Fibroblast of the aortic adventitia (primary cell): ENCODE measurements around the gene IL31. TPM values are rescaled to one million over a fixed set of nuclear protein-coding genes. Genes with fewer than 3 reads are reported as not detected.

Experiments used
- DNase-seq: peaks from one replicate; pipeline ENCODE4 v3.0.0-alpha.2; 2010; ENCODE audit warnings: low read depth
- H3K4me3 ChIP-seq: 2 replicates; pipeline ENCODE4 v1.5.1; 2011; ENCODE audit warnings: low read depth, mild to moderate bottlenecking, control low read depth, low read length, moderate library complexity
- CTCF ChIP-seq: IDR thresholded peaks from 2 replicates; pipeline ENCODE4 v1.5.1; 2011; ENCODE audit warnings: mild to moderate bottlenecking, low read length, control low read depth, inconsistent platforms; ENCODE audit not compliant: insufficient read depth
- total RNA-seq: library from RNA; depleted of rRNA; stranded (reverse); fragments of >200 nt; gene quantifications from 2 replicates; pipeline ENCODE4 v1.2.3, GENCODE V29; 2012; ENCODE audit warnings: low replicate concordance

Gene IL31
- total RNA-seq, 1 donor = not detected

DNA sequence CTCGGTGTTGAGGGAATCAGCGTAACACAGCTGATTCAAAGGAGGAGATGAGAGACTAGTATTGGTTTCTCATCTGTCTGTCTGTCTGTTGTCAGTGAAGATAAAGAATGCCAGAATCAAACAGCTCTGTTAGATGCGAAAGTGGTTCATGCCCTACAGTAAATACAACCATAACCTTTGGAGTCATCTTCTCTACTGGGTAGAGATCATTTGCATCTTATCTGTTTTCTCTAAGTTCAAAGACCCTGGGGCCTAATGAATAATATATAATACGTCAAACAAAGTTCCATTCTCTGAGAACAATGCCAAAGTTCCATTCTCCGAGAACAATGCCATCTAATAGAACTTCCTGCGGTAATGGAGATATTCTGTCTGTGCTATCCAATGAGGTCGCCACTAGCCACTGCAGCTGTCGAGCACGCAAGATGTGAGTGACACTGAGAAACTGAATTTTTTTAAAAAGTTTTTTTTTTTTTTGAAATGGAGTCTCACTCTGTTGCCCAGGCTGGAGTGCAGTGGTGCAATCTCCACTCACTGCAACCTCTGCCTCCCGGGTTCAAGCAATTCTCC is 6.6 kb downstream of the IL31 start:
- TF ChIP-seq CTCF = no peak
- no peak overlapping the region for H3K4me3 ChIP-seq
- no peak for DNase-seq

- TF ChIP-seq CTCF = no peak
- no peak for DNase-seq
- no peak overlapping the region for H3K4me3 ChIP-seq
These were observed 7.3 kb downstream of the IL31 start for GRCh38 chr12:122166422-122167349.

GRCh38 chr12:122162976-122163375 is 11.0 kb downstream of the IL31 start:
- TF ChIP-seq CTCF = no peak
- no peak for DNase-seq

DNA sequence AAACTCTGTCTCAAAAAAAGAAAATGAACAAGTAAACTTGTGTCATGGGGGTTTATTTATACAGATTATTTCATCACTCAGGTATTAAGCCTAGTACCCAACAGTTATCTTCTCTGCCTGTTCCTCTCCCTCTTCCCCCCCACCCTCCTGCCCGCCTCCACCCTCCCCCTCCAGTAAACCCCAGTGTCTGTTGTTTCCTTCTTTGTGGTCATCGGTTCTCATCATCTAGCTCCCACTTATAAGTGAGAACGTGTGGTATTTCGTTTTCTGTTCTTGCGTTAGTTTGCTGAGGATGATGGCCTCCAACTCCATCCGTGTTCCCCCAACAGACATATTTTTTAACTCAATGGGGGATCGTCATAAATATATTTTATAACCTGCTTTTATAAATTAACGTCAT is 12.3 kb downstream of the IL31 start:
- H3K4me3 ChIP-seq = no peak overlapping the region
- DNase-seq = no peak
- TF ChIP-seq CTCF = no peak

More at GRCh38 chr12:122162976-122163375, 11.0 kb downstream of the IL31 start:
- H3K4me3 ChIP-seq = no peak overlapping the region

DNA sequence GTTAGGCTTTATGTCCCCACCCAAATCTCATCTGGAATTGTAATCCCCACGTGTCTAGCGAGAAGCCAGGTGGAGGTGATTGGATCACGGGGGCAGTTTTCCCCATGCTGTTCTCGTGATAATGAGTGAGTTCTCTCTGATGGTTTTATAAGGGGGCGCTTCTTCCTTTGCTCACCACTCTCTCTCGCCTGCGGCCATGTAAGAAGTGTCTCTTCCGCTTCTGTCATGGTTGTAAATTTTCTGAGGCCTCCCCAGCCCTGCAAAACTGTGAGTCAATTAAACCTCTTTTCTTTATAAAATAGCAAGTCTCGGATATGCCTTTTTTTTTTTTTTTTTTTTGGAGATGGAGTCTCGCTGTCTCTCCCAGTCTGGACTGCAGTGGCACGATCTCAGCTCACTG is 13.3 kb downstream of the IL31 start:
- no peak for TF ChIP-seq CTCF
- no peak overlapping the region for H3K4me3 ChIP-seq
- DNase-seq = no peak

DNA sequence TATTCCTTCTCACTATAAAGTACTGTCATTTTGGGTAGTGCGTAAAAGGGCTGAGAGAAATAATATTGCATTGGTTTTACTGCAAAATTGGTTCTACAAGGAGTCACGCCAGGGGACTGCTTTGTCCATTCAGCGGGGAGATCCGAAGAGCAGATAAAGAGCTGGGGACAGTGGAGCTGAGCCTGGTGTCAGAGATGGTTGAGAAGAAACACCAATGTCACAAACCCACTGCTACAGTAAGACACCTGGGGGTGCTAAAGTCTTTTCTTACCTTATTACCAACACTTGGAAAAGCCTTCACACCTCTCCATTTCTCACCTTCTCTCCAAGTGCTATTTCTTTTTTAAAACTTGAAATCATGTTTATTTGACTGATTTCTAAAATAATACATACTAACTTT is 14.1 kb downstream of the IL31 start:
- no peak for DNase-seq
- no peak for TF ChIP-seq CTCF
- no peak overlapping the region for H3K4me3 ChIP-seq
